Gastroesophageal sphincter (tissue), 3 donors: ENCODE measurements around the gene SERPINB10.

Experiments
- POLR2AphosphoS5 ChIP-seq: sonication (generic); formaldehyde crosslinking; IDR thresholded peaks from one replicate; pipeline ENCODE4 v1.6.1; 2017; ENCODE audit warnings: antibody characterized with exemption
- TF ChIP-seq, protein P1 (sequence below), 4 experiments: fragments of 200-600 bp in 2 of 4; fragments of 450-650 bp in 2 of 4; sonication (generic) in 1 of 4; IDR thresholded peaks; one replicate each; pipeline ENCODE4 v1.5.1; 2017 to 2019; ENCODE audit warnings: antibody characterized with exemption in 4 of 4, mild to moderate bottlenecking in 2 of 4, moderate library complexity in 2 of 4

DNA sequence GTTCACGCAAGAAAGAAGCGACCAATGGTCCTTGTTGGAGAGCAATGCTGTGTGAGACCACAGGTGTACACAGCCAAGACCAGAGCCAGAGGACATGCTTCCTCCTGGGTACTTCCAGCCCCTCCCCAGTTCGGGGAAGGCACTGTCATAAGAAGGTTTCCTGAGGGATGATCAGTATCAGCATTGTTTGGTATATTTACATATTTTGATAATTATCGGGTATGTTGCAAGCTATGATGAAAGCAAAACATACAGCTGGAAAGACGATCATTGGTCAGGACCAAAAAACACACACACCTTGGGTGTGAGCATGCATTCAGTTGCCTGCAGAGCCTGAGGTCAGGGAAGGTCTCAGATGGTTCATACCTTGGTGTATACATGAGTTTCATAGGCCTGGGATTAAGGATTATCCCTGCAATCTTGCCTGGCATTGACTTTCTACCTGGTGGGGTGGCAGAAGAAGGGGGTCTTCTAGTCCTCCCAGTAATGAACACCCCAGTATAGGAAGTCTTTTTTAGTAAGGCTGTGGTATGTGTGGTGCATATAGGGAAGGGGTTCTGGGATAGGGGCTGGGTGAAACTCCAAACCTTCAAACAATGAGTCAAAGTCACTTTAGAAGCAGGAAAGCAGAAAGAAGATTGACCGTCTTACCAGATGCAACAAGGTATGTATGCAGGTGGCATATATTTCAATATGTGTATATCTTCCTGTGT is 17.4 kb upstream of the SERPINB10 start:
- TF ChIP-seq, protein P1, sequence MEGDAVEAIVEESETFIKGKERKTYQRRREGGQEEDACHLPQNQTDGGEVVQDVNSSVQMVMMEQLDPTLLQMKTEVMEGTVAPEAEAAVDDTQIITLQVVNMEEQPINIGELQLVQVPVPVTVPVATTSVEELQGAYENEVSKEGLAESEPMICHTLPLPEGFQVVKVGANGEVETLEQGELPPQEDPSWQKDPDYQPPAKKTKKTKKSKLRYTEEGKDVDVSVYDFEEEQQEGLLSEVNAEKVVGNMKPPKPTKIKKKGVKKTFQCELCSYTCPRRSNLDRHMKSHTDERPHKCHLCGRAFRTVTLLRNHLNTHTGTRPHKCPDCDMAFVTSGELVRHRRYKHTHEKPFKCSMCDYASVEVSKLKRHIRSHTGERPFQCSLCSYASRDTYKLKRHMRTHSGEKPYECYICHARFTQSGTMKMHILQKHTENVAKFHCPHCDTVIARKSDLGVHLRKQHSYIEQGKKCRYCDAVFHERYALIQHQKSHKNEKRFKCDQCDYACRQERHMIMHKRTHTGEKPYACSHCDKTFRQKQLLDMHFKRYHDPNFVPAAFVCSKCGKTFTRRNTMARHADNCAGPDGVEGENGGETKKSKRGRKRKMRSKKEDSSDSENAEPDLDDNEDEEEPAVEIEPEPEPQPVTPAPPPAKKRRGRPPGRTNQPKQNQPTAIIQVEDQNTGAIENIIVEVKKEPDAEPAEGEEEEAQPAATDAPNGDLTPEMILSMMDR (IDR thresholded peaks at IDR 0.05): no peak
- no peak for TF ChIP-seq POLR2AphosphoS5
